ENCODE measurements around the gene OR11G2.
"Not testable (repeated sequence)": the region's sequence is repeated elsewhere in the genome, so short reads cannot be mapped to it uniquely, and the experiment has no call there.

OR11G2 gene

DNA sequence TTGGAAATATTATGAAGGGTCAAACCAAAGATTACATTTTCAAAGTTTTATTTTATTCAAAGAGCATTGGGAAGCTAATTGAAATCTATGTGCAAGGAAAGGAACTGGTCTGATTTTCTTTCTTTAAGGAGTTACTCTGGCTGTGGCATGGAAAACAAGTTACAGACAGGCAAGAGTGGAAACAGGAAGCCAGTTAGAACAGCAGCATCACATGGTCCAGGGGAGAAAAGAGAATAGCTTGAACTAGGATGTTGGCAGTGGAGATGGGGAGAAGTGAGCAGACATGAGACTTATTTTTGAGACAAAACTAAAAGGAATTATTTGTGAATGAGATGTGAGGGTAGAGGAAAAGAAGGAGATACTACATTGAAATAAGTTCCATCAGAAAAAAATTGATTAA is 3.4 kb downstream of the OR11G2 start:
- Mint-ChIP-seq H3K27ac (no peak overlapping the region), H3K36me3 (ENCODE audit: insufficient read depth) (no peaks in the 10 kb centered on the region), H3K4me1 (ENCODE audit: low read depth in 2 of 2) (no peaks in the 10 kb centered on the region), H3K27me3 (peaks cover 27% of the 10 kb centered on the region in 2 donors), H3K4me3 (no peak overlapping the region), H3K9me3 (no peaks in the 10 kb centered on the region)
- DNase-seq (no peak), ATAC-seq (replicated peaks) (no peak)

DNA sequence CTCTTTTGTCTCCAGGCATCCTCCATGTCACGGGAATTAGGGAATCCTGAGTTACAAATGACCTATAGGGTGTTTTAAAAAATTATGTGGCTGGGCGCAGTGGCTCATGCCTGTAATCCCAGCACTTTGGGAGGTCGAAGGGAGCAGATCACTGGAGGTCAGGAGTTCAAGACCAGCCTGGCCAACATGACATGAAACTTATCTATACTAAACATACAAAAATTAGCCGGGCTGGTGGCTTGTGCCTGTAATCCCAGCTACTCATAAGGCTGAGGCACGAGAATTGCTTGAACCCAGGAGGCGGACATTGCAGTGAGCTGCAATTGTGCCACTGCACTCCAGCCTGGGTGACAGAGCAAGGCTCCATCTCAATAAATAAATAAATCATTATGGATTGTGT is 4.5 kb downstream of the OR11G2 start:
- H3K36me3 Mint-ChIP-seq (ENCODE audit: insufficient read depth); H3K4me3 Mint-ChIP-seq; DNase-seq; H3K9me3 Mint-ChIP-seq; H3K27ac Mint-ChIP-seq; ATAC-seq (replicated peaks); H3K4me1 Mint-ChIP-seq (ENCODE audit: low read depth in 2 of 2): not testable (repeated sequence)
- peaks cover 27 to 34% of the 10 kb centered on the region in 2 donors for H3K27me3 Mint-ChIP-seq

DNA sequence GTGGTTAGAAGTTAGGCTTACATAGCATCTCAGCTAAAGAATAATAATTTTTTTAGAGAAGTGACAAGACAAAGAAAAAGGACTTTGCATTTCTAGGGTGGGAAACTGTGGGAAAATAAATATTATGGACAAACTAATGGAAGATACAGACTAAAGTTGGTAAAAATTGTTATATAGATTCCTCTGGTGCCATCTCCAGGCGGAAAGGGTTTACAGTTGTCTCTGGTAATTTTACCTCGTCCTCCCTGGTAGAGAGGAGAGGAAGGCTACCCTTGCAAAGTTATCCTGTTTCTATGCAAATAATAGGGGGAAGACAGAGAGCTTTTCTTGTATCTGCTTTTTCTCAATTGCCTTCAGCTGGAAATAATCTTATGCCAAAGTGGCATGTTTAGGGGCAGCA is 5.2 kb downstream of the OR11G2 start:
- DNase-seq: no peak
- H3K4me3 Mint-ChIP-seq: no peak overlapping the region
- ATAC-seq (replicated peaks): no peak
- no peak overlapping the region for H3K27ac Mint-ChIP-seq
- peaks cover 27 to 34% of the 10 kb centered on the region in 2 donors for H3K27me3 Mint-ChIP-seq
- H3K9me3 Mint-ChIP-seq: no peaks in the 10 kb centered on the region
- H3K4me1 Mint-ChIP-seq (ENCODE audit: low read depth in 2 of 2): no peaks in the 10 kb centered on the region
- H3K36me3 Mint-ChIP-seq (ENCODE audit: insufficient read depth): no peaks in the 10 kb centered on the region

DNA sequence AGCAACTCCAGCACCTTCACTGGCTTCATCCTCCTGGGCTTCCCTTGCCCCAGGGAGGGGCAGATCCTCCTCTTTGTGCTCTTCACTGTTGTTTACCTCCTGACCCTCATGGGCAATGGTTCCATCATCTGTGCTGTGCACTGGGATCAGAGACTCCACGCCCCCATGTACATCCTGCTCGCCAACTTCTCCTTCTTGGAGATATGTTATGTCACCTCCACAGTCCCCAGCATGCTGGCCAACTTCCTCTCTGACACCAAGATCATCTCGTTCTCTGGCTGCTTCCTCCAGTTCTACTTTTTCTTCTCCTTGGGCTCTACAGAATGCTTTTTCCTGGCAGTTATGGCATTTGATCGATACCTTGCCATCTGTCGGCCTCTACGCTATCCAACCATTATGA is 6.8 kb downstream of the OR11G2 start:
- Mint-ChIP-seq H3K4me1 (ENCODE audit: low read depth in 2 of 2) (no peaks in the 10 kb centered on the region), H3K9me3 (no peaks in the 10 kb centered on the region), H3K36me3 (ENCODE audit: insufficient read depth) (no peaks in the 10 kb centered on the region), H3K4me3 (no peak overlapping the region), H3K27ac (no peak overlapping the region), H3K27me3 (peaks cover 32 to 34% of the 10 kb centered on the region in 2 donors)
- DNase-seq: no peak
- no peak for ATAC-seq (replicated peaks)

DNA sequence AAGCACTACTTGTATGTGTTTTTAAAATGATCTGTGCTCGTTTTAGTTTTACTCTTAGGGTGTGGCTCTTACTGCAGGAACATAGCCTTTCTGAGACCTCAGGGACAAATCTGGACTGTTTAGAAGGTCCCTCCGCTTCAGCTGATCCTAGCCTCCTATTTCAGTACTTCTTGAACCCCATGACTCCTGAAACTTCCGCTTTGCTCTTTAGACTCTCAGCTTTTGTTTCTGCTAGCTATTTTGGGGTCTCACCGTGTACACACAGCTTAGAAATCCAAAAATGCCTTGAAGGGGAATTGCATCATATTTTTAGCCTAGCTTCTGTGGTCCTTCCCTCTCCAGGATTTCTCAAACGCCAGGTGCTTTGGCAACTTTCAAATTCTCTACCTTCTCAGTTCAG is 8.3 kb downstream of the OR11G2 start:
- ATAC-seq (replicated peaks): no peak
- Mint-ChIP-seq H3K36me3 (ENCODE audit: insufficient read depth) (no peaks in the 10 kb centered on the region), H3K4me3 (no peak overlapping the region), H3K27me3 (peaks cover 28 to 30% of the 10 kb centered on the region in 2 donors), H3K4me1 (ENCODE audit: low read depth in 2 of 2) (no peaks in the 10 kb centered on the region), H3K9me3 (no peaks in the 10 kb centered on the region), H3K27ac (no peak overlapping the region)
- no peak for DNase-seq

DNA sequence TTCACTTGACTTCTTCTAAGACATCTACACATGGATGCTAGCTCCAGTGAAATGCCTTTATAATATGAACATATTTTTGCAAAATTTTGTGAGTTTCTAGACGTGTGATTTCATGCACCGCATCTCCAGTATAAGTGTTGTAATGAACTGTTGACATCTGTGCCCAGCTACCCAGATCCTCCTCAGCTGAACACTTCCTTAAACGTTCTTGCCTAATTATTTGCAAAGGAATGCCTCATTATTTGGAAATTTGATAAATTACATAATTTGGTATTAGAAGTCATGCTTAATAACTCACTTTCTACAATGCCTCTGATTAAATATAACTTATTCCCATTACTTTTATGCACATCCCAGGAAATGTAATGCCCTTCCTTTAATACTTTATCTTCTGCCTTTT is 14.0 kb downstream of the OR11G2 start:
- H3K4me3 Mint-ChIP-seq: no peak overlapping the region
- peaks cover 13 to 22% of the 10 kb centered on the region in 2 donors for H3K27me3 Mint-ChIP-seq
- ATAC-seq (replicated peaks) (no peak), DNase-seq (no peak)
- H3K4me1 Mint-ChIP-seq (ENCODE audit: low read depth in 2 of 2): no peaks in the 10 kb centered on the region
- no peak overlapping the region for H3K27ac Mint-ChIP-seq
- H3K36me3 Mint-ChIP-seq (ENCODE audit: insufficient read depth): no peaks in the 10 kb centered on the region
- no peaks in the 10 kb centered on the region for H3K9me3 Mint-ChIP-seq

DNA sequence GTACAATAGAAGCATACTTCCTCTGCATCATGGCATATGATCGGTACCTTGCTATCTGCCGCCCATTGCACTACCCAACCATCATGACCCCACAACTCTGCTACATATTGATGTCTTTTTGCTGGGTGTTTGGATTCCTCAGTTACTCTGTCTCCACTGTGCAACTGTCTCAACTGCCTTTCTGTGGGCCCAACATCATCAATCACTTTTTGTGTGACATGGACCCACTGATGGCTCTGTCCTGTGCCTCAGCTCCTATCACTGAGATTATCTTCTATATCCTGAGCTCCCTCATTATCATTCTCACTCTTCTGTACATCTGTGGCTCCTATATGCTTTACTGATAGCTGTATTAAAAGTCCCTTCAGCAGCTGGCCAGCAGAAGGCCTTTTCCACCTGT is 18.9 kb downstream of the OR11G2 start:
- ATAC-seq (replicated peaks): no peak
- Mint-ChIP-seq H3K4me1 (ENCODE audit: low read depth in 2 of 2) (no peaks in the 10 kb centered on the region), H3K27me3 (peaks cover 12 to 19% of the 10 kb centered on the region in 2 donors), H3K36me3 (ENCODE audit: insufficient read depth) (no peaks in the 10 kb centered on the region), H3K27ac (no peak overlapping the region), H3K9me3 (no peaks in the 10 kb centered on the region), H3K4me3 (no peak overlapping the region)
- no peak for DNase-seq

DNA sequence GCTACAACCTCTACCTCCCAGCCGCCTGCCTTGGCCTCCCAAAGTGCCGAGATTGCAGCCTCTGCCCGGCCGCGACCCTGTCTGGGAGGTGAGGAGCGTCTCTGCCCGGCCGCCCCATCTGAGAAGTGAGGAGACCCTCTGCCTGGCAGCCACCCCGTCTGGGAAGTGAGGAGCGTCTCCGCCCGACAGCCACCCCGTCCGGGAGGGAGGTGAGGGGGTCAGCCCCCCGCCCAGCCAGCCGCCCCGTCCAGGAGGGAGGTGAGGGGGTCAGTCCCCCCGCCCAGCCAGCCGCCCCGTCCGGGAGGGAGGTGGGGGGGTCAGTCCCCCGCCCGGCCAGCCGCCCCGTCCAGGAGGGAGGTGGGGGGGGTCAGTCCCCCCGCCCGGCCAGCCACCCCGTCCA is 21.7 kb downstream of the OR11G2 start:
- not testable (repeated sequence) for ATAC-seq (replicated peaks); DNase-seq; H3K9me3 Mint-ChIP-seq; H3K4me3 Mint-ChIP-seq; H3K27ac Mint-ChIP-seq; H3K4me1 Mint-ChIP-seq (ENCODE audit: low read depth in 2 of 2); H3K36me3 Mint-ChIP-seq (ENCODE audit: insufficient read depth)
- H3K27me3 Mint-ChIP-seq: peaks cover 14 to 26% of the 10 kb centered on the region in 2 donors

DNA sequence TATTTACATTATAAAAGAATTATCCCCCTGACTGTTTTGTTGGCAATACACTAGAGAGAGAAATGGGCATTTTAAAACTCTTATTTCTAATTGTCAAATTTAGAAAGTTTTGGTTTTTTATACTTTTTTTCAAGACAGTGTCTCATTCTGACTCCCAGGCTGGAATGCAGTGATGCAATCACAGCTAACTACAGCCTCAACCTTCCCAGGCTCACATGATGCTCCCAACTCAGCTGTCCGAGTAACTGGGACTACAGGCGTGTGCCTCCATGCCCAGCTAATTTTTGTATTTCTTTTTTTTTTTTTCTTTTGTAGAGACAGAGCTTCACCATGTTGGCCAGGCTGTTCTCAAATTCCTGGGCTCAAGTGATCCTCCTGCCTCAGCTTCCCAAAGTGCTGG is 24.5 kb downstream of the OR11G2 start:
- Mint-ChIP-seq H3K9me3 (no peaks in the 10 kb centered on the region), H3K36me3 (ENCODE audit: insufficient read depth) (no peaks in the 10 kb centered on the region), H3K4me3 (no peak overlapping the region), H3K27ac (no peak overlapping the region), H3K27me3 (peaks cover 7 to 16% of the 10 kb centered on the region in 2 donors), H3K4me1 (ENCODE audit: low read depth in 2 of 2) (no peaks in the 10 kb centered on the region)
- ATAC-seq (replicated peaks) (no peak), DNase-seq (no peak)

DNA sequence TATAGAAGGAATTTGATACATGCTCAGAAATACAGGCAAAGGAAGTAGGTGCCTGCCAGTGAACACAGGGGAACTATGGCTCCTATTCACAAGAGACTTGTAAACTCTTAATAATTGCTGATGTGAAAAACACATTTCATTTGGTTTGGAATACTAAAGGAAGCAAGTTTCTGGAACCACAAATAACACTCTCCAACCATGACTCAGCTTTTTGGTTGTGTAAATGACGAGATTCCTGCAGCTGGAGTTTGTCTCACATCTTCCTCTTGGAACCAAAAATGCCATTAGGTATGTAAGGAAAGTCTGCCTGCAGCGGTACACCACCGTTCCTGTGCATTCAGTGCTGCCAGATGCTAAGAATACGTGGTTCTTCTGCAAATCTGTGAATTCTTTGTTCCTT is 28.3 kb downstream of the OR11G2 start:
- ATAC-seq (replicated peaks) (no peak), DNase-seq (no peak)
- no peak overlapping the region for H3K4me3 Mint-ChIP-seq
- H3K27ac Mint-ChIP-seq: no peak overlapping the region
- no peaks in the 10 kb centered on the region for H3K4me1 Mint-ChIP-seq (ENCODE audit: low read depth in 2 of 2)
- H3K36me3 Mint-ChIP-seq (ENCODE audit: insufficient read depth): no peaks in the 10 kb centered on the region
- peaks cover 0 to 2% of the 10 kb centered on the region in 2 donors for H3K9me3 Mint-ChIP-seq
- H3K27me3 Mint-ChIP-seq: peaks cover 8 to 13% of the 10 kb centered on the region in 2 donors

DNA sequence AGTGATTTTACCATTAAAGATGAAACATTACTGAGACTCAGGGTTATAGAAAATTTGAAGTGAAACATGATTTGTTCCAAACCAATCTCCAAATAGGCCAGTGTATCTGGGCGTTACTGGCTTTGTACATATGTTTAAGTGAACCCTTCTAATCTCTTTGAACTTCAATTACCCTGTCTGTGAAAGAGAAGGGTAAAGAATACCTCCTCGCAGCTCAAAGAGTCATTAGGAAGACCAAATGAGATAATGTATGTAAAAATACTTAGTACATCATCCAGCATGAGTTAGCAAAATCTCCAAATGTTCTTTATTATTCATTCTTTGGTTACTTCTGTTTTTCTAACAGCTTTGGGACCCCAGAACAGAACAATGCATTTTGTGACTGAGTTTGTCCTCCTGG is 32.7 kb downstream of the OR11G2 start, which contains the start of gene OR11H6:
TSS of gene OR11H6 (plus strand) at position 301 of the 400 bp plus-strand sequence. CDS start at position 301, 0 bp downstream.
- peaks cover 5 to 13% of the 10 kb centered on the region in 2 donors for H3K27me3 Mint-ChIP-seq
- no peaks in the 10 kb centered on the region for H3K4me1 Mint-ChIP-seq (ENCODE audit: low read depth in 2 of 2)
- no peak for ATAC-seq (replicated peaks)
- H3K9me3 Mint-ChIP-seq: peaks cover 2 to 7% of the 10 kb centered on the region in 2 donors
- no peak within 1 kb of the TSS for H3K4me3 Mint-ChIP-seq
- DNase-seq: no peak
- H3K36me3 Mint-ChIP-seq (ENCODE audit: insufficient read depth): no peaks in the 10 kb centered on the region
- no peak within 1 kb of the TSS for H3K27ac Mint-ChIP-seq

DNA sequence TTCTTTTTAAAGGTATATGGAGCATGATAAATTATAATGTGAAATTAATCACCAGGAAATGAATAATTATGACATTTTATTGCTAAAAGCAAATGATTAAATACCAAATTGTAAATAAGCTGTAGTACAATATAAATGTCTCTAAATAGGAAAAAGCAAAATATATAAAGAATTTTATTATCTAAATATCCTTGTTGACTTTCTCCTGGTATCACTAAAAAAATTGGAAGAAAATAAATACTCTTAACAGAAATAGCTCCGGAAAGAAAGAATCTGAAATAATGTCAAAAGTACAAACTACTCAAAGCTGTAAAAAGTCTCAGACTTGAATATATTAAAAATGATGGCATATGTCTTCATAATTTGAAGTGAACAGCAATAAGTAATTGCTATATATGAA is 38.0 kb downstream of the OR11G2 start, which contains the start of gene OR11H7:
TSS of gene OR11H7 (plus strand) at position 301 of the 400 bp plus-strand sequence.
- DNase-seq: no peak
- Mint-ChIP-seq H3K4me1 (ENCODE audit: low read depth in 2 of 2) (no peaks in the 10 kb centered on the region), H3K27me3 (peaks cover 5 to 10% of the 10 kb centered on the region in 2 donors), H3K36me3 (ENCODE audit: insufficient read depth) (no peaks in the 10 kb centered on the region), H3K27ac (no peak within 1 kb of the TSS), H3K4me3 (no peak within 1 kb of the TSS), H3K9me3 (peaks cover 2 to 18% of the 10 kb centered on the region in 2 donors)
- ATAC-seq (replicated peaks): no peak

DNA sequence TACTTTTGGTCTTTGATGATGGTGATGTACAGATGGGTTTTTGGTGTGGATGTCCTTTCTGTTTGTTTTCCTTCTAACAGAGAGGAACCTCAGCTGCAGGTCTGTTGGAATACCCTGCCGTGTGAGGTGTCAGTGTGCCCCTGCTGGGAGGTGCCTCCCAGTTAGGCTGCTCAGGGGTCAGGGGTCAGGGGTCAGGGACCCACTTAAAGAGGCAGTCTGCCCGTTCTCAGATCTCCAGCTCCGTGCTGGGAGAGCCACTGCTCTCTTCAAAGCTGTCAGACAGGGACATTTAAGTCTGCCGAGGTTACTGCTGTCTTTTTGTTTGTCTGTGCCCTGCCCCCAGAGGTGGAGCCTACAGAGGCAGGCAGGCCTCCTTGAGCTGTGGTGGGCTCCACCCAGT is 44.7 kb downstream of the OR11G2 start:
- not testable (repeated sequence) for H3K36me3 Mint-ChIP-seq (ENCODE audit: insufficient read depth); H3K27ac Mint-ChIP-seq; DNase-seq; H3K9me3 Mint-ChIP-seq; H3K4me1 Mint-ChIP-seq (ENCODE audit: low read depth in 2 of 2); H3K4me3 Mint-ChIP-seq; H3K27me3 Mint-ChIP-seq; ATAC-seq (replicated peaks)

DNA sequence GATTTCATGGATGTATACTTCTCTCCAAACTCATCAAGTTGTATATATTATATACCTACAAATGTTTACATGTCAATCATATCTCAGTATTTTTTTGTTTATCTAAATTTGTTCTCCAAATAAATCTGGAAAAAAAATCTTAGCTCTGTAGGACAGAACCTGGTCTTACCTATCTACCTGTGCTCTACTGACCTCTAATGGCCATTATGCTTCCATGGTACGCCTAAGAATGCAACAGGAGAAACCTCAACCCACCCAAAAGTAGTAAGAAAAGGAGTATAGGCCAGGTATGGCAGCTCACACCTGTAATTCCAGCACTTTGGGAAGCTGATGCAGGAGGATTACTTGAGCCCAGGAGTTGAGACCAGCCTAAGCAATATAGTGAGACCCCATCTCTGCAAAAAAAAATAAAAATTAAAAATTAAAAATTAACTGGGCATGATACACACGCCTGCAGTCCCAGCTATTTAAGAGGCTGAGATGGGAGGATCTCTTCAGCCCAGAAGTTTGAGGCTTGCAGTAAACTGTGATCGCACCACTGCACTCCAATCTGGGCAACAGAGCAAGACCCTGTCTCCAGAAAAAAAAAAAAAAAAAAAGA is 57.0 kb downstream of the OR11G2 start:
- ATAC-seq (replicated peaks) (no peak), DNase-seq (no peak)
- H3K27me3 Mint-ChIP-seq: peaks cover 0 to under 1% of the 10 kb centered on the region in 2 donors
- H3K36me3 Mint-ChIP-seq (ENCODE audit: insufficient read depth): no peaks in the 10 kb centered on the region
- H3K9me3 Mint-ChIP-seq: peaks cover under 1 to 9% of the 10 kb centered on the region in 2 donors
- no peaks in the 10 kb centered on the region for H3K4me1 Mint-ChIP-seq (ENCODE audit: low read depth in 2 of 2)
- H3K4me3 Mint-ChIP-seq: no peak overlapping the region
- H3K27ac Mint-ChIP-seq: no peak overlapping the region

Data from effector memory CD8-positive, alpha-beta T cell (primary cell).